PC-9 (cell line): Measurements from ENCODE around the gene COL8A2.

Source experiments
- EZH2 ChIP-seq: fragments of 200-600 bp; sonication (generic); IDR thresholded peaks from 2 replicates; pipeline ENCODE4 v1.8.0; 2017; ENCODE audit warnings: antibody characterized with exemption, low read depth
- TF ChIP-seq, protein P1 (sequence below): fragments of 200-600 bp; sonication (generic); conservative IDR thresholded peaks from 2 replicates; pipeline ENCODE4 v1.6.1; 2017; ENCODE audit warnings: mixed run types, antibody characterized with exemption, mild to moderate bottlenecking, moderate library complexity

DNA sequence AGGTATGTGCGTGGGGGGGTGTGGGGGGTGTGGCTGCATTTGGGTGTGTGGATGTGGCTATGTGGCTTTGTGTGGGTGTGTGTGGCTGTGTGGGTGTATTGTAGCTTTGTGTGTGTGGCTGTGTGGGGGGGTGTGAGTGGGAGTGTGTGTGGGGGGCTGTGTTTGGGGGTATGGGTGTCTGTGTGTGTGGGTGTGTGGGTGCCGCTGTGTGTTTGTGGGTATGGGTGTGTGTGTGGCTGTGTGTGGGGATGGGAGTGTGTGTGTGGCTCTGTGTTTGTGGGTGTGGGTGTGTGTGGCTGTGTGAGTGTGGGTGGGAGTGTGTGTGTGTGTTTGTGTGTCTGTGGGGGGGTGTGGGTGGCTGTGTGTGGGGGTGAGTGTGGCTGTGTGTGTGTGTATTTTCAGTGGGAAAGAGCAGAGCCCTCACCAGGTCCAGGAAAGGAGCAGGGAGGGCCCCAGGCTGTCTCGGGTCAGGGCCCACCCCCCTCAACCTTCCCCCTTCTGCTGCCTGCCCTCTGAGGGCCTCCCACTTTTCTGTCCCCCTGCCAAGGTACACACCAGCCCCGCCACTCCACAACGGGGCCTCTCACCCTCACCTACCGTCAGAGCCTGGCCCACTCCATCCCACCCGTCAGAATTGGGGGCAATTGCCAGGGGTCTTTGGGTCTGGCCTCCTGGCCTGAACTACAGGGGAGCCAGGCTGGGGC, 1.9 kb upstream of the COL8A2 start:
- TF ChIP-seq, protein P1, sequence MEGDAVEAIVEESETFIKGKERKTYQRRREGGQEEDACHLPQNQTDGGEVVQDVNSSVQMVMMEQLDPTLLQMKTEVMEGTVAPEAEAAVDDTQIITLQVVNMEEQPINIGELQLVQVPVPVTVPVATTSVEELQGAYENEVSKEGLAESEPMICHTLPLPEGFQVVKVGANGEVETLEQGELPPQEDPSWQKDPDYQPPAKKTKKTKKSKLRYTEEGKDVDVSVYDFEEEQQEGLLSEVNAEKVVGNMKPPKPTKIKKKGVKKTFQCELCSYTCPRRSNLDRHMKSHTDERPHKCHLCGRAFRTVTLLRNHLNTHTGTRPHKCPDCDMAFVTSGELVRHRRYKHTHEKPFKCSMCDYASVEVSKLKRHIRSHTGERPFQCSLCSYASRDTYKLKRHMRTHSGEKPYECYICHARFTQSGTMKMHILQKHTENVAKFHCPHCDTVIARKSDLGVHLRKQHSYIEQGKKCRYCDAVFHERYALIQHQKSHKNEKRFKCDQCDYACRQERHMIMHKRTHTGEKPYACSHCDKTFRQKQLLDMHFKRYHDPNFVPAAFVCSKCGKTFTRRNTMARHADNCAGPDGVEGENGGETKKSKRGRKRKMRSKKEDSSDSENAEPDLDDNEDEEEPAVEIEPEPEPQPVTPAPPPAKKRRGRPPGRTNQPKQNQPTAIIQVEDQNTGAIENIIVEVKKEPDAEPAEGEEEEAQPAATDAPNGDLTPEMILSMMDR: no peak
- TF ChIP-seq EZH2: no peak
